Measurements from ENCODE around the gene ASB15. TPM values are rescaled to one million over a fixed set of nuclear protein-coding genes. Genes with fewer than 3 reads are reported as not detected.

ASB15 gene
- total RNA-seq, 1 donor from 2014 or later, result not detected

DNA sequence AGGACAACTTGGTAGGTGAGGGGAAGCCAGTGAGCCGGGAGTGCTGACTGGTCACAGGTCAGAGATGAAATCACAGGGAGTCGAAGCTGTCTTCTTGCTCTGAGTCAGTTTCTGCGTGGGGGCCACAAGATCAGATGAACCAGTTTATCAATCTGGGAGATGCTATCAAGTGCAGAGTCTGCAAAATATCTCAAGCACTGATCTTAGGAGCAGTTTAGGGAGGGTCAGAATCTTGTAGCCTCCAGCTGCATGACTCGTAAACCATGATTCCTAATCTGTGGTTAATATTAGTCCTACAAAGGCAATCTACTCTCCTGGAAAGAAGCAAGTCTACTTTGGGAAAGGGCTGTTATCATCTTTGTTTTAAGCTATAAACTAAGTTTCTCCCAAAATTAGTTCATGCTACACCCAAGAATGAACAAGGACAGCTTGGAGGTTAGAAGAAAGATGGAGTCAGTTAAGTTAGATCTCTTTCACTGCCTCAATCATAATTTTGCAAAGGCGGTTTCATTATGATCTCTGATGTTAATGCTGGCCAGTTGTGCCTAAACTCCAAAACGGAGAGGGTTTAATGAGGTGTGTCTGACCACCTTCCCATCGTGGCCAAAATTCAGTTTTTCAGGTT lies 45.6 kb downstream of the ASB15 start:
- no peak overlapping the region for H3K4me3 Mint-ChIP-seq
- intact Hi-C loops (cut with micrococcal nuclease), result no loop called here
- no peak overlapping the region for H3K27ac Mint-ChIP-seq
- H3K4me1 Mint-ChIP-seq (ENCODE audit: low read depth), result no peaks in the 10 kb centered on the region
- peaks cover 14% of the 10 kb centered on the region for H3K27me3 Mint-ChIP-seq (ENCODE audit: insufficient read depth)
- no peaks in the 10 kb centered on the region for H3K36me3 Mint-ChIP-seq (ENCODE audit: low read depth)
- H3K9me3 Mint-ChIP-seq, result no peaks in the 10 kb centered on the region
- no peak for DNase-seq (ENCODE audit: low spot score)

- no peak overlapping the region for H3K27ac Mint-ChIP-seq
- no peaks in the 10 kb centered on the region for H3K27me3 Mint-ChIP-seq (ENCODE audit: insufficient read depth)
- DNase-seq (ENCODE audit: low spot score), result no peak
- H3K4me1 Mint-ChIP-seq (ENCODE audit: low read depth), result no peaks in the 10 kb centered on the region
- intact Hi-C loops (cut with micrococcal nuclease), result no loop called here
- no peaks in the 10 kb centered on the region for H3K9me3 Mint-ChIP-seq
- H3K4me3 Mint-ChIP-seq, result no peak overlapping the region
- no peaks in the 10 kb centered on the region for H3K36me3 Mint-ChIP-seq (ENCODE audit: low read depth)
These were observed 48.3 kb downstream of the ASB15 start for GRCh38 chr7:123649964-123650363.

DNA sequence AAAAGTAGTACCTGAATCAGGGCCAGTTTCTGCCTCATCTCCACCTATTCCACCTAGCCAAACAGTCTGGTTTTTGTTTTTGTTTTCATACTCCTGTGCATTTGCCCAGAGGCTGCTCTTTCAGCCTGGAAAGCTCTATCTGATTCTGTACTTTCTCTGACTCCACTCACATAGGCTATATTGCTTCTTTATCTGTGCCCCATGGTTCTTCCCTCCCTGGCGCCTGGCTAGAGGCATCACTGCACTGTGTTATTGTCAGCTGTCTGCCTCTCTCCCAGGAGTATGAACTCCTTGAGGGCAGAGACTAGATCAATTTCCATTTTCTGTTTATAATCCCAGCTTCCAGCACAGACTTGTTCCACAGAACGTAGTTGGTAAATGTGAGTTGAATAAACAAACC lies 49.0 kb downstream of the ASB15 start:
- no peak for DNase-seq (ENCODE audit: low spot score)
- H3K4me1 Mint-ChIP-seq (ENCODE audit: low read depth), result no peaks in the 10 kb centered on the region
- no peak overlapping the region for H3K4me3 Mint-ChIP-seq
- H3K9me3 Mint-ChIP-seq, result no peaks in the 10 kb centered on the region
- intact Hi-C loops (cut with micrococcal nuclease), result no loop called here
- no peaks in the 10 kb centered on the region for H3K36me3 Mint-ChIP-seq (ENCODE audit: low read depth)
- H3K27me3 Mint-ChIP-seq (ENCODE audit: insufficient read depth), result no peaks in the 10 kb centered on the region
- no peak overlapping the region for H3K27ac Mint-ChIP-seq

DNA sequence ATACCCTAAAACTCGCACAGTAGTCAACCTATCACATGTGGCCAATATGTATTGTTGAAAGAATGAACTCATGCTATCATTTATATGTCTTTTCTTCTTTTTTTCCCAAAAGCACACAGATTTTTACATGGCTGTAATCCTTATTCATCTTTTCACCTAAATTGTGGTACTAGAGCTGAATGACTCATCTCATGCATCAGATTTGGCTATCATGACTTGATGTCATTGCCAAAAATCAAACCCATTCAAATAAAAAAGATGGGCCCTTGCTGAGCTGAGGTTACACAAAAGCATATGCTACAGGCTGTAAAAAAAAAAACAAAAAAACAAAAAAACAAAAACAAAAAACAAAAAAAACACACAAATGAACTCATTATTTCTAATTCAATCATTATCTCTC lies 50.8 kb downstream of the ASB15 start:
- H3K27ac Mint-ChIP-seq, result no peak overlapping the region
- H3K36me3 Mint-ChIP-seq (ENCODE audit: low read depth), result no peaks in the 10 kb centered on the region
- H3K27me3 Mint-ChIP-seq (ENCODE audit: insufficient read depth), result no peaks in the 10 kb centered on the region
- H3K4me1 Mint-ChIP-seq (ENCODE audit: low read depth), result no peaks in the 10 kb centered on the region
- H3K9me3 Mint-ChIP-seq, result no peaks in the 10 kb centered on the region
- no peak overlapping the region for H3K4me3 Mint-ChIP-seq
- intact Hi-C loops (cut with micrococcal nuclease), result no loop called here
- no peak for DNase-seq (ENCODE audit: low spot score)

DNA sequence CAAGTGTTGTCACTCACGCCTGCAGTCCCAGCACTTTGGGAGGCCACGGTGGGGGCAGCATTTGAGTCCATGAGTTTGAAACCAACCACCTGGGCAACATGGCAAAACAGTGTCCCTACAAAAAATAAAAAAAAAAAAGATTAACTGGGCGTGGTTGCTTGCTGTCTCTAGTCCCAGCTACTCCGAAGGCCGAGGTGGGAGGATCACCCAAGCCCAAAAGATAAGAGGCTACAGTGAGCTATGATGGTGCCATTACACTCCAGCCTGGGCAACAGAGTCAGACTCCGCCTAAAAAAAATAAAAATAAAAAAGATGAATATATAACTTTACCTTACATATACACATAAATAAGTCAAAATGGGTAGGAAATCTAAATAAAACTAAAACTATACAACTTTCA lies 51.5 kb downstream of the ASB15 start:
- intact Hi-C loops (cut with micrococcal nuclease), result no loop called here
- Mint-ChIP-seq H3K27ac (no peak overlapping the region), H3K27me3 (ENCODE audit: insufficient read depth) (no peaks in the 10 kb centered on the region), H3K4me1 (ENCODE audit: low read depth) (no peaks in the 10 kb centered on the region), H3K9me3 (no peaks in the 10 kb centered on the region), H3K36me3 (ENCODE audit: low read depth) (no peaks in the 10 kb centered on the region), H3K4me3 (no peak overlapping the region)
- DNase-seq (ENCODE audit: low spot score), result no peak

DNA sequence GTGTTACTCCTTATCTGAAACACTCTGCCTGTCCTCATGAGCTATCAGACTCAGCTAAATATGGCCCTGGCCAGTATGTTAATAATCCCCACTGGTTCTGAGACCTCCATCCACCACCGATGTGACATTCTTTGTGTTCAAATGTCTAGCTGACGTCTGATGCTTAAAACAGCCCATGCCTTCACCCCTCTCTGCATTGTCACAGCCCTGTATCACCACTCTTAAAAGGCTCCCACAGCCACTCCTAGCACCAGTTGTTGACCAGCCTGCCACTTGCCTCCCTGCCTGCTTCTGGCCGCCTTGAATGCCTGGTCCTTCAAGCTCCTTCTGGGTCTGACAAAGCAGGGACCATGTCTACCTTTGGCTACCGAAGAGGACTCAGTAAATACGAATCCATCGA lies 54.0 kb downstream of the ASB15 start, which contains the start of gene LMOD2:
TSS of gene LMOD2 (plus strand) at position 253 of the 400 bp plus-strand sequence. CDS start at position 351, 98 bp downstream.
- no peaks in the 10 kb centered on the region for H3K36me3 Mint-ChIP-seq (ENCODE audit: low read depth)
- intact Hi-C loops (cut with micrococcal nuclease), result no loop called here
- no peaks in the 10 kb centered on the region for H3K27me3 Mint-ChIP-seq (ENCODE audit: insufficient read depth)
- no peak within 1 kb of the TSS for H3K4me3 Mint-ChIP-seq
- no peak for DNase-seq (ENCODE audit: low spot score)
- no peaks in the 10 kb centered on the region for H3K4me1 Mint-ChIP-seq (ENCODE audit: low read depth)
- H3K9me3 Mint-ChIP-seq, result no peaks in the 10 kb centered on the region
- H3K27ac Mint-ChIP-seq, result no peak within 1 kb of the TSS

- H3K4me1 Mint-ChIP-seq (ENCODE audit: low read depth), result no peaks in the 10 kb centered on the region
- H3K36me3 Mint-ChIP-seq (ENCODE audit: low read depth), result no peaks in the 10 kb centered on the region
- H3K9me3 Mint-ChIP-seq, result no peaks in the 10 kb centered on the region
- intact Hi-C loops (cut with micrococcal nuclease), result no loop called here
- DNase-seq (ENCODE audit: low spot score), result no peak
- no peaks in the 10 kb centered on the region for H3K27me3 Mint-ChIP-seq (ENCODE audit: insufficient read depth)
- no peak overlapping the region for H3K27ac Mint-ChIP-seq
- no peak overlapping the region for H3K4me3 Mint-ChIP-seq
These were observed 55.1 kb downstream of the ASB15 start for GRCh38 chr7:123656544-123657303.

DNA sequence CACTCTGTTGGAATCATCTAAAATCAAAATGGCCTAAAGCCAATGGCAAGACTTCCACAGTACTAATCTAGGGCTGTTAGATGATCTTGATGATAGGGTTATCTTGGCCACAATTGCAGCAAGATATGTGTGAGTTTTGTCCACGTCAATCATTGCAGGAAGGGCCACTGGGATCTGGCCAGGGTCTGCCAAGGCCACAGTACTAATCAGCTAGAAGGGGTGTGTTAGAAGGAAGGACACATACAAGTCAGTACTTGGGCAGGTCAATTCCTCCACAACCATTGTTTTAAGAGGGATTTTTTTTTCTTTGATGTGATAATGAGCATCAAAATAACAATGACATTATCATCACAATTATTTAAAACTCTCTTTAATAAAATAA lies 55.7 kb downstream of the ASB15 start:
- no peak for DNase-seq (ENCODE audit: low spot score)
- H3K4me3 Mint-ChIP-seq, result no peak overlapping the region
- intact Hi-C loops (cut with micrococcal nuclease), result no loop called here
- H3K27ac Mint-ChIP-seq, result no peak overlapping the region
- H3K9me3 Mint-ChIP-seq, result no peaks in the 10 kb centered on the region
- no peaks in the 10 kb centered on the region for H3K27me3 Mint-ChIP-seq (ENCODE audit: insufficient read depth)
- no peaks in the 10 kb centered on the region for H3K36me3 Mint-ChIP-seq (ENCODE audit: low read depth)
- H3K4me1 Mint-ChIP-seq (ENCODE audit: low read depth), result no peaks in the 10 kb centered on the region

- Mint-ChIP-seq H3K27me3 (ENCODE audit: insufficient read depth) (no peaks in the 10 kb centered on the region), H3K9me3 (no peaks in the 10 kb centered on the region), H3K4me3 (no peak overlapping the region), H3K27ac (no peak overlapping the region), H3K36me3 (ENCODE audit: low read depth) (no peaks in the 10 kb centered on the region), H3K4me1 (ENCODE audit: low read depth) (no peaks in the 10 kb centered on the region)
- intact Hi-C loops (cut with micrococcal nuclease), result no loop called here
- DNase-seq (ENCODE audit: low spot score), result no peak
These were observed 56.4 kb downstream of the ASB15 start for GRCh38 chr7:123658023-123658422.

GRCh38 chr7:123660514-123661354 lies 59.1 kb downstream of the ASB15 start:
- H3K4me3 Mint-ChIP-seq, result no peak overlapping the region
- no peaks in the 10 kb centered on the region for H3K27me3 Mint-ChIP-seq (ENCODE audit: insufficient read depth)
- intact Hi-C loops (cut with micrococcal nuclease), result no loop called here
- H3K9me3 Mint-ChIP-seq, result no peaks in the 10 kb centered on the region
- H3K27ac Mint-ChIP-seq, result no peak overlapping the region
- no peaks in the 10 kb centered on the region for H3K4me1 Mint-ChIP-seq (ENCODE audit: low read depth)
- no peaks in the 10 kb centered on the region for H3K36me3 Mint-ChIP-seq (ENCODE audit: low read depth)
- no peak for DNase-seq (ENCODE audit: low spot score)

- no peaks in the 10 kb centered on the region for H3K9me3 Mint-ChIP-seq
- H3K27me3 Mint-ChIP-seq (ENCODE audit: insufficient read depth), result no peaks in the 10 kb centered on the region
- H3K36me3 Mint-ChIP-seq (ENCODE audit: low read depth), result no peaks in the 10 kb centered on the region
- H3K4me1 Mint-ChIP-seq (ENCODE audit: low read depth), result no peaks in the 10 kb centered on the region
- no peak overlapping the region for H3K27ac Mint-ChIP-seq
- no peak overlapping the region for H3K4me3 Mint-ChIP-seq
- intact Hi-C loops (cut with micrococcal nuclease), result no loop called here
- no peak for DNase-seq (ENCODE audit: low spot score)
These were observed 60.1 kb downstream of the ASB15 start for GRCh38 chr7:123661765-123662164.

DNA sequence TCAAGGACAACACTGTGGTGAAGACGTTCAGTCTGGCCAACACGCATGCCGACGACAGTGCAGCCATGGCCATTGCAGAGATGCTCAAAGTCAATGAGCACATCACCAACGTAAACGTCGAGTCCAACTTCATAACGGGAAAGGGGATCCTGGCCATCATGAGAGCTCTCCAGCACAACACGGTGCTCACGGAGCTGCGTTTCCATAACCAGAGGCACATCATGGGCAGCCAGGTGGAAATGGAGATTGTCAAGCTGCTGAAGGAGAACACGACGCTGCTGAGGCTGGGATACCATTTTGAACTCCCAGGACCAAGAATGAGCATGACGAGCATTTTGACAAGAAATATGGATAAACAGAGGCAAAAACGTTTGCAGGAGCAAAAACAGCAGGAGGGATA lies 60.7 kb downstream of the ASB15 start:
- H3K4me1 Mint-ChIP-seq (ENCODE audit: low read depth), result no peaks in the 10 kb centered on the region
- H3K27me3 Mint-ChIP-seq (ENCODE audit: insufficient read depth), result no peaks in the 10 kb centered on the region
- no peak for DNase-seq (ENCODE audit: low spot score)
- intact Hi-C loops (cut with micrococcal nuclease), result no loop called here
- H3K4me3 Mint-ChIP-seq, result no peak overlapping the region
- H3K36me3 Mint-ChIP-seq (ENCODE audit: low read depth), result no peaks in the 10 kb centered on the region
- H3K9me3 Mint-ChIP-seq, result no peaks in the 10 kb centered on the region
- no peak overlapping the region for H3K27ac Mint-ChIP-seq

GRCh38 chr7:123662755-123663154 lies 61.1 kb downstream of the ASB15 start:
- intact Hi-C loops (cut with micrococcal nuclease), result no loop called here
- Mint-ChIP-seq H3K27me3 (ENCODE audit: insufficient read depth) (no peaks in the 10 kb centered on the region), H3K4me1 (ENCODE audit: low read depth) (no peaks in the 10 kb centered on the region), H3K4me3 (no peak overlapping the region), H3K36me3 (ENCODE audit: low read depth) (no peaks in the 10 kb centered on the region), H3K9me3 (no peaks in the 10 kb centered on the region), H3K27ac (no peak overlapping the region)
- no peak for DNase-seq (ENCODE audit: low spot score)
